SK-N-MC (cell line): ENCODE measurements around the gene DCK.

Experiments
- EZH2 ChIP-seq: fragments of 200-600 bp; sonication (generic); IDR thresholded peaks from one replicate; pipeline ENCODE4 v1.6.1; 2017; ENCODE audit warnings: antibody characterized with exemption
- FOXP2 ChIP-seq: optimal IDR thresholded peaks from 2 replicates; pipeline ENCODE3; 2011; ENCODE audit warnings: mild to moderate bottlenecking, moderate library complexity; ENCODE audit not compliant: insufficient read depth; ENCODE audit errors: extremely low read length, control extremely low read depth
- POLR2AphosphoS5 ChIP-seq: IDR thresholded peaks from 2 replicates; pipeline ENCODE4 v1.6.1; 2012; ENCODE audit warnings: mild to moderate bottlenecking, low read depth, low read length, borderline replicate concordance

- TF ChIP-seq POLR2AphosphoS5 (no peak), EZH2 (no peak), FOXP2 (no peak)
These were observed 4.1 kb downstream of the DCK start for GRCh38 chr4:70997546-70997945.
